Activated CD4-positive, alpha-beta T cell treated with anti-CD3 and anti-CD28 coated beads for 36 hours (primary cell): ENCODE data around the gene RET. TPM values are rescaled to one million over a fixed set of nuclear protein-coding genes. Genes with fewer than 3 reads are reported as not detected.

Source experiments
- ATAC-seq: fragments of 200-7000 bp; cut with Tn5 transposase; one replicate; pipeline ENCODE4 v1.10.0; 2021; ENCODE audit warnings: mild to moderate bottlenecking, moderate library complexity
- CTCF ChIA-PET: fragments of 350-600 bp; sonication (Branson Sonifier 250); formaldehyde crosslinking; loops from one replicate; lab custom pipeline; 2021; ENCODE audit warnings: antibody characterized with exemption; lab: Charles Lee
- POLR2A ChIA-PET: fragments of 350-600 bp; sonication (Branson Sonifier 250); formaldehyde crosslinking; loops from one replicate; lab custom pipeline; 2021; ENCODE audit warnings: antibody characterized with exemption, inconsistent platforms; lab: Charles Lee
- DNase-seq: peaks from one replicate; pipeline ENCODE4 v3.0.0-alpha.2; 2020
- H3K27ac Mint-ChIP-seq: one replicate; pipeline ENCODE4 v1.8.0; 2021; ENCODE audit warnings: mixed read lengths
- H3K27me3 Mint-ChIP-seq: one replicate; pipeline ENCODE4 v1.8.0; 2021; ENCODE audit warnings: mixed read lengths
- H3K36me3 Mint-ChIP-seq: one replicate; pipeline ENCODE4 v1.8.0; 2021; ENCODE audit warnings: low read depth, mixed read lengths
- H3K4me1 Mint-ChIP-seq: one replicate; pipeline ENCODE4 v1.8.0; 2021; ENCODE audit warnings: mixed read lengths
- H3K4me3 Mint-ChIP-seq: one replicate; pipeline ENCODE4 v1.8.0; 2021; ENCODE audit warnings: mild to moderate bottlenecking, moderate library complexity, mixed read lengths
- H3K9me3 Mint-ChIP-seq: one replicate; pipeline ENCODE4 v1.8.0; 2021; ENCODE audit warnings: low read depth, mixed read lengths
- intact Hi-C, 2 experiments: fragments of 100-400 bp; cut with DNase I in 1 of 2; cut with micrococcal nuclease in 1 of 2; formaldehyde crosslinking; loops; one replicate each; pipeline versions ENCODE4 v1.14.2 to v1.15.1; 2022 to 2024; cut with DNase I, micrococcal nuclease
- total RNA-seq, 2 experiments: library from RNA; stranded (reverse); gene quantifications; one replicate each; pipeline ENCODE4 v1.2.3, GENCODE V29; 2021

RET gene
- total RNA-seq, 2 experiments from 2014 or later, result 0.19 to 0.32 TPM

DNA sequence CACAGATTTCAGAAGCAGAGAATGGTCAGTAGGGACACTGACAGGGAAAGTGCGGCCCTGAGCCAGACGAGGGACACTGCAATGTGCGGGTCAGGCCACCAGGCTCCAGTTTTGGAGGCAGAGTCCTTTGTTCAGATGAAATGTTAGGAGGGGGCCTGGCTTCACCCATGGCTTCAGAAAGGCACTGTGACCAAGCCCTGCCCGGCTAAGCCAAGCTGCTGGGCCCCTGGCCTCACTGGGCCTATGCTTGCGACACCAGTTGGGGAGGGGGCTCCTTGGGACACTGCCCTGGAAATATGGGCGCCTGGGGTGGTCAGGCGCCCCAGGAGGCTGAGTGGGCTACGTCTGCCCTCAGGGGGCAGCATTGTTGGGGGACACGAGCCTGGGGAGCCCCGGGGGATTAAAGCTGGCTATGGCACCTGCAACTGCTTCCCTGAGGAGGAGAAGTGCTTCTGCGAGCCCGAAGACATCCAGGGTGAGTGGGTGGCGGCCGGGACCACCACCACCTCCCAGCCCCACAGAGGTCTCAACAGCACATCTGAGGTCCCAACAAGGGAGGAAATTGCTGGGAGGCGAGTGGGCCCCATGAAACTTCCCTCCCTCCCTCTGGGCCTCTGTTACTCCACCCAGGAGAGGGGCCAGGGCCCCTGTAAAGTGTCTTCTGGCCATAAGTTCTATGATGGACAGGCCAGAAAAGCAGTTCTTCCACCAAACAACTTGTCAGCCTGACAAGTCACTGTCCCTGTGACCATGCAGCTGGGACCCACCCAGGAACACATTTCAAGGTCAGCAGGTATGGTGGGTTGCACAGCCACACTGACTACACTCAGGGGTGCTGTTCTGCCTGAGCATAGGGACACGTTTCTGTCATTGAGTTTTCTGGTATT lies 36.6 kb downstream of the RET start:
- ChIA-PET CTCF (no interaction called here), POLR2A (no interaction called here)
- Mint-ChIP-seq H3K27ac (no peak overlapping the region), H3K4me3 (no peak overlapping the region), H3K9me3 (no peaks in the 10 kb centered on the region), H3K36me3 (no peaks in the 10 kb centered on the region), H3K27me3 (no peaks in the 10 kb centered on the region), H3K4me1 (no peaks in the 10 kb centered on the region)
- intact Hi-C loops, result no loop called here
- DNase-seq (no peak), ATAC-seq (no peak)

DNA sequence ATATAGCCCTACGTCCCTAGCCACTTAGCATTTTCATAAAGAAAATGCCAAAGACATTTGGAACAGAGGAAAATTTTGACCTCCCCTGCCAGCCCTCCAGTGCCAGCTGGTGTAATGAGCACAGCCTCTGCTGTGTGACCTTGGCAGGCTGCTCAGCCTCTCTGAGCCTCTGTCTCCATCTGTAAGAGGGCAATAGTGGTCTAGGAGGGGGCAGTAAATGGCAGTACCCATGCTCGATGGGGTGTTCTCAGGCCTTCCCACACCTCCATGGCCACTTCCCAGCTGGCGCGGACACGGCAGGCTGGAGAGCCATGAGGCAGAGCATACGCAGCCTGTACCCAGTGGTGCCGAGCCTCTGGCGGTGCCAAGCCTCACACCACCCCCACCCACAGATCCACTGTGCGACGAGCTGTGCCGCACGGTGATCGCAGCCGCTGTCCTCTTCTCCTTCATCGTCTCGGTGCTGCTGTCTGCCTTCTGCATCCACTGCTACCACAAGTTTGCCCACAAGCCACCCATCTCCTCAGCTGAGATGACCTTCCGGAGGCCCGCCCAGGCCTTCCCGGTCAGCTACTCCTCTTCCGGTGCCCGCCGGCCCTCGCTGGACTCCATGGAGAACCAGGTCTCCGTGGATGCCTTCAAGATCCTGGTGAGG lies 37.3 kb downstream of the RET start:
- Mint-ChIP-seq H3K27ac (no peak overlapping the region), H3K27me3 (no peaks in the 10 kb centered on the region), H3K36me3 (no peaks in the 10 kb centered on the region), H3K4me3 (no peak overlapping the region), H3K4me1 (no peaks in the 10 kb centered on the region), H3K9me3 (no peaks in the 10 kb centered on the region)
- ATAC-seq (no peak), DNase-seq (no peak)
- POLR2A ChIA-PET, result no interaction called here
- intact Hi-C loops, result no loop called here
- CTCF ChIA-PET, result interaction anchor here (1.3 kb wide), 1 partner anchor 9 kb away, joined by 3 read pairs; no protein-coding TSS in a partner anchor

DNA sequence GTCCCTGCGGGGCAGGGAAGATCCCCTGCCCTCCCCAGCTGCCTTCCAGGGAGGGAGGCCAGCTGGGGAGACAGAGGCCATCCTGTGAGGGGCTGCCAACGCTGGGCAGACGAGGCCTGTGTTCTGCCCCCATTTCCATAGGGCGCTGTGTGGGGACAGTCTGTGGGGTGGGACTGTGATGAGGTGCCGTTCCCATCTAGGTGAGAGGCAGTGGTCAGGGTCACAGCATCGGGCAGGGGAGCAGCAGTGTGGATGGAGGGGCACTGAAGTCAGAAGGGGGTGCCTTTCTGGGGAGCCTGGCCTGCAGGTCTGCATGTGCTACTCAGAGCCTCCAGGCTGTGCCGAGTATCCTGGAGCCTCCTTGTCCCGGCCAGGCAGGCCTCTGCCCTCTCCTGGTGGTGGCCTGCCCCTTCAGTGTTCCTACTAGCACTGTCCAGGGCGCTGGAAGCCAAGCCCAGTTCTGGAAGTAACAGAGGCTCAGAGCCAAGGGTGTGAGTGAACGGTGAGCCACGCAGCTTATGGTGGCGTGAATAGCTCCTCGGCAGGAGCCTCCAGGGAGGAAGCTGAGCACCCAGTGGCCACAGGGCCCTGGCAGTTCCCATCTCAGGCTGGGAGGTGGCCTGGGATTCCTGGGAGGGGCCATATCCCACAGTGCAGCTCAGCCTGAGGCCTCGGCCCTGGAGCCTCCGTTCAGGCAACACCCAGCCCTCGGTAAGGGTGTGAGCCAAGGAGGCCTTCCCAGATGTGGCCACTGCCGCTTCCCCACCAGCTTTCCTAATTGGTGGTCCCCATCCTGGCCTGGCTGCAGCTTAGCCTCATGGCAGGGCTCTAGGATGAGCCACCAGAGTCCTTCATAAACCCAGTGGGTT lies 38.1 kb downstream of the RET start:
- intact Hi-C loops, result no loop called here
- Mint-ChIP-seq H3K4me1 (no peaks in the 10 kb centered on the region), H3K27ac (no peak overlapping the region), H3K4me3 (no peak overlapping the region), H3K36me3 (no peaks in the 10 kb centered on the region), H3K9me3 (no peaks in the 10 kb centered on the region), H3K27me3 (no peaks in the 10 kb centered on the region)
- ChIA-PET POLR2A (no interaction called here), CTCF (interaction anchor here (1.3 kb wide), 1 partner anchor 10 kb away, joined by 3 read pairs; no protein-coding TSS in a partner anchor)
- ATAC-seq (no peak), DNase-seq (no peak)

DNA sequence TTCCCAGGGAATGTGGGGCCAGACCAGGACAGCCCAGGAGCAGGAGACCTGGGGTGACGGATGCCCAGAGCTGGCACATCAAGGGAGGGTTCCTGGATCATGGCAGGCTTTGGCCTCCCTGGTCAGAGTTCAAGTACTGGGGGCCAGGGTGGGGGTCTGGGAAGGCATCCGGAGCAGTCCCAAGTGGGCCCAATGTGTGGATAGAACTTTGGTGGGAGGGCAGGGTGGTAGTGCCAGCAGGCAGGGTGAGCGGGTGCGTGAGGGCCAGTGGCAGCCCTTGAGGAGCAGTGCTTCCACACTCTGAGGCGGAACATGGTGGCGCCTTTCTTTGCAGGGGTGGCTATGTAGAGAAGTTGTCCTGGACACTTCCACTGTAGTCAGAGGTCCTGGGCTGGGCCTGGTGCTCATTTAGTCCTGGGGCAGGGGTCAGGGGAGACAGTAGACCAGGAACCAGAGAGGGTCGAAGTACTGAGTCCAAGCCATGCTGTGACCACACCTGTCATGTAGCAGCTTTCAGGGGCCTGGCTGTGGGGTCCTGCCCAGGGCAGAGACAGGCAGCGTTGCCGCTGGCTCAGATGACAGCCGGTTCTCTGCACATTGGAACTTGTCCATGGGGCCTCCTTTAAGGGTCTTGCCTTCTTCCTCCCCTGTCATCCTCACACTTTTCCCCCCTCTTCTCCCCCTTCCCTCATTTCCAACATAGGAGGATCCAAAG lies 39.2 kb downstream of the RET start:
- no peak overlapping the region for H3K4me3 Mint-ChIP-seq

DNA sequence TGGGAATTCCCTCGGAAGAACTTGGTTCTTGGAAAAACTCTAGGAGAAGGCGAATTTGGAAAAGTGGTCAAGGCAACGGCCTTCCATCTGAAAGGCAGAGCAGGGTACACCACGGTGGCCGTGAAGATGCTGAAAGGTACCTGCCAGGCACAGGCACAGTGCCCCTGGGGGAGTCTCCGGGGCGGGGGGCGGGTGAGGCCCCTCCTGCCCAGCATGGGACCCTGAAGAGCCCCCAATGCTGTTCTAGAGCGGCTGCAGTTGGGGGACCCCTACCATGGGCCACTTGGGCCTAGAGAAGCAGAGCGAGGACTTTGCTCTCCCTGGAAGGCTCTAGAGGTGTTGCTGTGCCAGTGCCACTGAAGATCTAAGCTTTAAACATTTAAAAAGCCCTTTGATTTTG lies 39.7 kb downstream of the RET start:
- intact Hi-C loops, result no loop called here
- Mint-ChIP-seq H3K36me3 (no peaks in the 10 kb centered on the region), H3K4me3 (no peak overlapping the region), H3K9me3 (no peaks in the 10 kb centered on the region), H3K4me1 (peaks cover 14% of the 10 kb centered on the region), H3K27ac (no peak overlapping the region), H3K27me3 (no peaks in the 10 kb centered on the region)
- POLR2A ChIA-PET, result no interaction called here
- ATAC-seq, result no peak
- CTCF ChIA-PET, result no interaction called here
- no peak for DNase-seq

More for the DNA sequence above, 39.2 kb downstream of the RET start:
- intact Hi-C loops, result no loop called here
- Mint-ChIP-seq H3K36me3 (no peaks in the 10 kb centered on the region), H3K9me3 (no peaks in the 10 kb centered on the region), H3K27ac (no peak overlapping the region), H3K4me1 (peaks cover 9% of the 10 kb centered on the region), H3K27me3 (no peaks in the 10 kb centered on the region)
- ATAC-seq (no peak), DNase-seq (no peak)
- POLR2A ChIA-PET, result no interaction called here
- CTCF ChIA-PET, result no interaction called here

DNA sequence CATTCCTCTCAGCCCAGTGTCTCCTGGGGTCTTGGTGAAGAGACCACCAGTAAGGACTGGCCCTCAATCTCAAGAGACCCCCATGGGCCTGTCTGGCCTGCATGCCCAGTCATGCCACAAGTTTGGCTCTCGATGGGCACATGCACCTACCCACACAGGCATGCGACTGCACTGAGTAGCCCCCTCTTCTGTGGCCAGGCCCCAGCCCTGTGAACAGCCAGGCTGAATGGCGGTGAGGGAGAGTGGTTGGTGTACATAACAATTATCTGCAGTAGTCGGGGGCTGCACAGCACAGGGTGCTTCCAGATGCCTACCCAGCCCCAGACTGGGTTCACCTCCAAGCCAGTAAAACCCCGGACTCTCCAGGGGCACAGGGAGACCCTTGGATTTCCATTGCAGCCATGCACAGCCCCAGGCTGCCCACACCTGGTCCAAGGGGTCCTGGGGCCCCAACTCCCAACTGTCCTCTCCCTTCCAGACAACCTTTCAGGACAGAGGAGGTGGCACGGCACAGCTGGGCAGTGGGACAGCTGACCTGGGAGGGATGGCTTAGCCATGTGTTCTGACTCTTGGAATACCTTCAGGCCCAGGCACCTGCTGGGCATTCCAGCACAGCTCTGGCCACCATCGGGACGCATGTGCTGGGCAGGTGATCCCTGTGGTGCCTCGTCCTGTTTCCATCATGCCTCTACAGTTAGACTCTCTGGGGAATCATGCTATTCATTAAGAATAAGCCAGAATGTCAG lies 40.3 kb downstream of the RET start:
- intact Hi-C loops, result no loop called here
- Mint-ChIP-seq H3K4me3 (no peak overlapping the region), H3K27ac (no peak overlapping the region), H3K36me3 (no peaks in the 10 kb centered on the region), H3K27me3 (no peaks in the 10 kb centered on the region), H3K4me1 (peaks cover 19% of the 10 kb centered on the region), H3K9me3 (no peaks in the 10 kb centered on the region)
- ATAC-seq (no peak), DNase-seq (no peak)
- ChIA-PET POLR2A (no interaction called here), CTCF (no interaction called here)

DNA sequence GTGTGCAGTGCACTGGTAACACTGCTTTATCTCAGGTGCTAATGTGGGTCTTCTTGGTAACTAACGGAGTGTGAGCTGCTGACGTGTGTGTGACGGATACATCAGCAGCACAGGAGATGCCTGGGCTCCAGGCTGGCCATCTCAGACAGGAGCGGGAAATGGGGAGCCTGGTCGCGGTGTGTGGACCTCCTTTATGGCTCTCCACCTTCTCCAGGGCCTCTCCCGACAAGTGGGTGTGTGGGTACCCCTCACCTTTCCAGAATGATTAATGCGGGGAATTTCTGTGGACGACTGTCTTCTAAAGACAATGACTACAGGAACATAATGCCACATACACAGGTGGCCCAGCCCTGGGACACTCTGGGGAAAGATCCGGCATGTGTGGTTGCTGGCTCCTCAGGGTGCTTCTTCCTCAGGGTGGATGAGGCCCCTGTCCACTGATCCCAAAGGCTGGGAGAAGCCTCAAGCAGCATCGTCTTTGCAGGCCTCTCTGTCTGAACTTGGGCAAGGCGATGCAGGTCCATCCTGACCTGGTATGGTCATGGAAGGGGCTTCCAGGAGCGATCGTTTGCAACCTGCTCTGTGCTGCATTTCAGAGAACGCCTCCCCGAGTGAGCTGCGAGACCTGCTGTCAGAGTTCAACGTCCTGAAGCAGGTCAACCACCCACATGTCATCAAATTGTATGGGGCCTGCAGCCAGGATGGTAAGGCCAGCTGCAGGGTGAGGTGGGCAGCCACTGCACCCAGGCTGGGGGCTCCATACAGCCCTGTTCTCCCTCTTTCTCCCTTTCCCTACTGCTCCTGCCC lies 41.1 kb downstream of the RET start:
- no peaks in the 10 kb centered on the region for H3K9me3 Mint-ChIP-seq
- no peak overlapping the region for H3K4me3 Mint-ChIP-seq
- DNase-seq (no peak), ATAC-seq (no peak)
- ChIA-PET CTCF (no interaction called here), POLR2A (no interaction called here)
- H3K27me3 Mint-ChIP-seq, result no peaks in the 10 kb centered on the region
- H3K4me1 Mint-ChIP-seq, result peaks cover 19% of the 10 kb centered on the region
- no peaks in the 10 kb centered on the region for H3K36me3 Mint-ChIP-seq
- intact Hi-C loops, result no loop called here
- H3K27ac Mint-ChIP-seq, result no peak overlapping the region

DNA sequence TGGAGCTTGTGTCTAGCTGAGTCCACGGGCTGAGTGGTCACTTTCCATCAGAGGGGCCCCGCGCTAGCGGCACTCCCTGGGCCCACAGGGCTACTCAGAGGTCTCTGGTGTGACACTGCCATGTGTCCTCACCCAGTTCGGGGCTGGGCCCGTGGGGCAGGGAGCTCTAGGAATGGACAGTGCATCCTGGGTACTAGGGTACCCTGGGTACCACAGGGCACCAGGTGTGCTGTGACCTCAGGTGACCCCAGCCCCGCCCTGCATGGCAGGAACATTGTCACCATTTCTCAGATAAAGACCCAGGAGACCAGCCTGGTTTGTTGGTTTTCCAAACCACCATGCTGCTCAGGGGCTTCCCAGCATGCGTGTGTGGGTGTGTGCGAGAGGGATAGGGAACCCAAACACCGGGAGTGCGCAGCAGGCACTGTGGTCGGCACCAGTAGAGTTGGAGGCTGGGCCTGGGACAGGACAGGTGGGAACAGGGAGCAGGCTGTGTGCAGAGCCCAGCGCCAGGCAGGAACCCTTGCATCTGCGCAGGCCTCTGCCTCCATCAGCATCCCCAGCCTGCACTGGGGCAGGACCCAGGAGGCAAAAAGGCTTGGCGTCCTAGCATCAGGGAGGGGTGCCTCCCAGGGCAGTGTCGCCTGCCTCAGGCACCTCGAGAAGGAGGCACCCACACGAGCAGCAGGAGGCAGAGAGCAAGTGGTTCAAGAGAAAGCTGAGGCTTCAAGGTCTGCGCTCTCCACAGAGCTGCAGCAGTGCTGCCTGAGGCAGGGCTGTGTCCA lies 42.0 kb downstream of the RET start:
- ATAC-seq (no peak), DNase-seq (no peak)
- Mint-ChIP-seq H3K27ac (peak overlapping the region; percentile 37), H3K27me3 (no peaks in the 10 kb centered on the region), H3K9me3 (no peaks in the 10 kb centered on the region), H3K4me1 (peaks cover 19% of the 10 kb centered on the region), H3K36me3 (no peaks in the 10 kb centered on the region), H3K4me3 (no peak overlapping the region)
- POLR2A ChIA-PET, result no interaction called here
- intact Hi-C loops, result no loop called here
- CTCF ChIA-PET, result interaction anchor here (0.8 kb wide), 1 partner anchor 18 kb away, joined by 5 read pairs; no protein-coding TSS in a partner anchor

DNA sequence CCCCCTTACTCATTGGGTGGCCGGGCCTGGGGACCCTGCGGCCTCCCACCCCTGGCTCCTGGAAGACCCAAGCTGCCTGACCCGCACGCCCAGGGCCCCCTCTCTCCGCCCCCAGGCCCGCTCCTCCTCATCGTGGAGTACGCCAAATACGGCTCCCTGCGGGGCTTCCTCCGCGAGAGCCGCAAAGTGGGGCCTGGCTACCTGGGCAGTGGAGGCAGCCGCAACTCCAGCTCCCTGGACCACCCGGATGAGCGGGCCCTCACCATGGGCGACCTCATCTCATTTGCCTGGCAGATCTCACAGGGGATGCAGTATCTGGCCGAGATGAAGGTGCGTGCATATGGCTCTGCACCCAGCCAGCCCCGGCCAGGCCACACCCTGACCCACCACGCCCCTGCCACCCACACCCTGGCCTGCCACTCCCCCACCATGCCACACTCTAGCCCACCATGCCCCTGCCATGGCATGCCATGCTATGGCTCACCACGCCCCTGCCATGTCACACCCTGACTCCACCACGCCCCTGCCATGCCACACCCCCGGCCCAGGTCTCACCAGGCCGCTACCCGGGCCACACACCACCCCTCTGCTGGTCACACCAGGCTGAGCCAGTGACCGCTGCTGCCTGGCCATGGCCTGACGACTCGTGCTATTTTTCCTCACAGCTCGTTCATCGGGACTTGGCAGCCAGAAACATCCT lies 42.7 kb downstream of the RET start:
- no peaks in the 10 kb centered on the region for H3K9me3 Mint-ChIP-seq
- POLR2A ChIA-PET, result no interaction called here
- intact Hi-C loops, result loop anchor here (2.0 to 10.0 kb wide), 5 partner anchors 19 to 695 kb away; partner anchors contain the start of gene CSGALNACT2 (in 1 of the 2)
- H3K27me3 Mint-ChIP-seq, result no peaks in the 10 kb centered on the region
- DNase-seq, result no peak
- peaks cover 19% of the 10 kb centered on the region for H3K4me1 Mint-ChIP-seq
- H3K36me3 Mint-ChIP-seq, result no peaks in the 10 kb centered on the region
- no peak overlapping the region for H3K27ac Mint-ChIP-seq
- no peak overlapping the region for H3K4me3 Mint-ChIP-seq
- ATAC-seq, result no peak
- CTCF ChIA-PET, result interaction anchor here (0.8 kb wide), 1 partner anchor 19 kb away, joined by 5 read pairs; no protein-coding TSS in a partner anchor
